GM18873 (cell line): ENCODE measurements around the gene PPP2R5E.
"Not testable (repeated sequence)": the region's sequence is repeated elsewhere in the genome, so short reads cannot be mapped to it uniquely, and the experiment has no call there.

Experiments
- ATAC-seq: cut with Tn5 transposase; IDR thresholded peaks from one replicate; pipeline ENCODE4 v1.9.1; 2021; ENCODE audit warnings: mild to moderate bottlenecking, moderate library complexity, moderate number of reproducible peaks; ENCODE audit not compliant: unreplicated experiment, low FRiP score

The PPP2R5E gene

DNA sequence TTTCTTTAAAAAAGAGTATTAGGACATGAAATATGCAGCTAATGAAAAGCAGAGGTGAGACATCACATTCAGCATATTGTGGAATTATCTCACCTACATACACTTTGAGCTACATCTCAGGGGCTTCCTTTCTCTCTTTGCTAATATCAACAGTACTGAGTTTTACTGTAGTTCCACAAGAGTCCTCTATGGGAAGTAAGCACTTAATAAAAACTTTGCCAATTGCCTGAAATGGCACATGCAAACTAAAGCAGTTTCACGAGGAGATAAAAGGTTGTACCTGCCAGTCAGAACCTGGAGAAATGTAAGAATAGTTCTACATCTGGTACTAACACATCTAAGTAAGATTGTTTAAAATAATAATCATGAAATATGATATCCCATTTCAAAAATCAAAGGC is 150.9 kb downstream of the PPP2R5E start:
- ATAC-seq, result no peak

DNA sequence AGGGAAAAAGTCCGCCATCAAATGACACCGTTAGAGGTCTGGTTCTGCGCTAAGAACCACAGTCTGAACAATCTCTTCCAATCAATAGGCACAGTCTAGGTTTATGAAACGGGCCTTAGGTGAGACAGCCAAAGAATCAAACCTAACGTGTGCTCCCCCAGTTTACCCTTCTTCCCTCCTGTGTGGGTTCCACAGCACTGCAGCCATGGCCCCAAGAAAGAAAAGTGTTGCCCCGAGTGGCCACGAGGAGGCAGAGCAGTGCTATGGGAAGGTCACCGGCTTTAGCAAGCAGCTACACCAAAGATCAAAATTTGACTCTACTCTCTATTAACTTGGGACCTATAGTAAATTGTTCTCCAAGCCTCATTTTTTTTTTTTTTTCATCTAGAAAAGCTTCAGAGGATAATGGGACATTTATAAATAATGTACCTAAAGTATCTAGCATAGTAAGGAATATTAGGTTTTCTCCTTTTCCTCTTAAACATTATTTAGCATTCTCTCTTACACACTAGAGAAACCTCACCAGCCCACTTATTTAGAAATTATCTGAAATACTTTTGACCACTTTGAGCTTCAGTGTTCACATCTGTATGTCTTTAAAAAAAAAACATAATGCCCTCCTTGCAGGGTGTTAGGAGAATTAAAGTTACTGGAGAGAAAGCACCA is 154.3 kb downstream of the PPP2R5E start:
- ATAC-seq, result no peak

DNA sequence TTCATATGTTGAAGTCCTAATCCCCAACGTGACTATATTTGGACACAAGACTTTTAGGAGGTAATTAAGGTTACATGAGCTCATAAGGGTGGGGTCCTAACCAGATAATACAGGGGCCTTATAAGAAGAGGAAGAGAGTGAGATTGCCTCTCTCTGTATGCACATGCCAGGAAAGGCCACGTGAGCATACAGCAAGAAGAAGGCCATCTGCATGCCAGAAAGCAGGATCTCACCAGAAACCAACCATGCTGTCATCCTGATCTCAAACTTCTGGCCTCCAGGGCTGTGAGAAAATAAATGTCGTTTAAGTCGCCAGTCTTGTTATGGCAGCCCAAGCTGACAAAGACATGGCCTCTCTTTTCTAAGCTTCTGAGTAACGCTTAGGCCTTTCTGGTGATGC is 155.5 kb downstream of the PPP2R5E start:
- ATAC-seq, result no peak

DNA sequence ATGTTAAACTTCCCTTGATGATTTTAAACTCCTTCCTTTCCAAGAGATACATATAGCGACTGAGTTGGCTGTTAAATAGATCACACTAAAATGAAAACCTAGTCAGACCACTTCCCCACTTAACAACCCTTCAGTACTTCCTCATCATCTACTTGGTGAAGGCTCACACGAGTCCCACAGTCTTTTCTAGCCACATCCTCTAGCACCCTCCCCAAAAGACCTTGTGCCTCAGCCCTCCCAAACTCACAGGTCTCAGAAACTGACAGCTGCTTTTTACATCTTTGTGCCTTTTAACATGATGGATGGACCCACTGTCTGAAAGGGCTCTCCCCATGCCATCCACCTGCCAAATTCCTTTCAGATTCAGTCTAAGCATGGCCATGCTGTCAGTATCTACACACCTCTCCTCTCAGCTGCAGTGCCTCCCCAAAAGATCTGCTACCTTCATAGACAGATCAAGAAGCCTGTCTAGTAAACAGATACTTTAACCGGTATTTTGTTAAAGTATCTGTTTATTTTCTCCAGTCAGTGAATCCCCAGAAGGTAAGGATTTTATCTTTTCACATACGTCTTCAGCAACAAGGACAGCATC is 159.3 kb downstream of the PPP2R5E start:
- ATAC-seq, result peak; percentile 50

DNA sequence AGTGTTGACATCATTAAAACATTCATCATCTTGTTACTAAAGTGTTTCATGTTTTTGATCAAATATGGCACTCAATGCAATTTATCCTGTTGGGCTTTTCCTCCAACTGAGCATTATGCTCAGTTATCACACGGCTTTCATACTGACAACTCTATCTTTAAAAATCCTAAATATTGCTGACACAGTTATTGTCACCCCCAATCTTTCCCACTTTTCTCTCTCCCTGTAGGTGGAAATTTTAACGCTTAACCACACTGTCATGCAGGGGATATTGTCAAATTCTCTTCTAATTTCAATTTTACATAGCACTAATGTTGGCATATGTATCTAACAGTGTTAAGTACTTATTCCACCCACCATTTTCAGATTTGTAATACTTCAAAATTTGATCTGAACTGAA is 164.7 kb downstream of the PPP2R5E start:
- no peak for ATAC-seq

DNA sequence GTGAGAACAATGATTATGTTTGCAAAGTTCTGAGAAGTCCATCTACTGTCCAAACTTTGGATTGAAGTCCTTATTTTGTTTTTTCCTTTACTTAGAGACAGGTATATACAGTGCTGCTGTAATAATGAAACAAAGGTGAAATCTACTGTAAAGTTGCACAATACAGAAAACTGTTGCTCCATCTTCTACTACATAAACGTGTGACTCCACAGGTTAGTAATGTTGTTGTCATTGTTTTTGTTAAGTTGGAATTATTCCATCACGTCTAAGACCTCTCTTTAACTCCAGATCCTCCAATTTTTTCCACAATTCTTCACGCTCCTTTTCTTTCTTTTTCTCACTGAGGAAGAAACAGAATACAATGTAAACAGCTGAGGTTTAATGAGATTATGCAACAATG is 167.4 kb downstream of the PPP2R5E start:
- no peak for ATAC-seq

DNA sequence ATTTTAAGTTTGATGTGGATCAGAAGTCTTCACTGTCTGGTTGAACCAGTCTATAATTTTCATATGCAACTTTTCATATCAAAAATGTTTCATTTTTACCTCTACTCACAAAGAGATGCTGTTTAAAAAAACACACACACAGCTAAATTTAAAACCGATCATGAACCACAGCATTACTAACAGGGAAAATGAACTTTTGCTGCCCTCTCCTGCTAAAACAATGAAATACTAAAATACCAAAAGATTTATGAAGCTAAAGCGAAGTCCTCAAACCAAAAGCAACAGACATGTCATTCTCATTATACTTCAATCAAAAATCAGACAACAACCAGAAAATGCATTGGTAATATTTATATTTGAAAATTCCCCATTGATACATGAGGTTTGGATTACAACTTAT is 171.6 kb downstream of the PPP2R5E start:
- ATAC-seq, result not testable (repeated sequence)

DNA sequence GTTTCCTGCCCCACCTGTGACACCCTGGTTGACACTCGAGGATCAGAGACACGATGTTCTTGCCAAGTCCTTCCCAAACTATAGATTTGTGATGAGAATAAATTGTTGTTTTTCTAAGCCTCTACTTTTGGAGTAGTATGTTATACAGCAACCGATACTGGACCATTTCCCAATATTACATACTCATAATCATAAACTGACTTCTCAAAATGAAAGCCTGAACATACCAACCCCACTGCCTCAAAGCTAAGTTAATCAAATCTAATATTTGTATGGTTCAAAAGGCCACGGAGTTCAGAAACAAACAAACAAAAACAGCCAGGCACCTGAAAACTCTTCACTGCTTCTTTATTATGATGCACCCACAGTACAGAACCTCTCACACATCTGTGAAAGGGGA is 172.1 kb downstream of the PPP2R5E start:
- ATAC-seq, result no peak

DNA sequence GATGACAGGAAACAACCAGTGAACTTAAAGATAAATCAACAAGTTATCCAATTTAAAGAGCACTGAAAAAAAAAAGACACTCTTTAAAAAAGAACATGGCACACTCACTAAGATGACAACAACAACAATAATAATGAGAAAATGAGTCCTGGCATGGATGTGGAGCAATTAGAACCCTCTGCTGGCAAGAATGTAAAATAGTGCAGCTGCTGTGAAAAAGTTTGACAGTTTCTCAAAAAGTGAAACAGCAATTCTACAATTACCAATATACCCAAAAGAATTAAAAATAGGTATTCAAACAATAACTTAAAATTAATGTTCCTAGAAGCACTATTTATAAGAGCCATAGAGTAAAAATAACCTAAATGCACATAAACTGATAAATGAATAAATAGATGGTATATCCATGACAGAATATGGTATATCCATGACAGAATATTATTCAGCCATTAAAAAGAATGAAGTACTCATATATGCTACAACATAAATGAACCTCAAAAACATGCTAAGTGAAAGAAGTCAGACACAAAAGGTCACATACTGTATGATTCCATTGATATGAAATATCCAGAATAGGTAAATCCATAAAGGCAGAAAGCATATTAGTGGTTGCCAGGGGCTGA is 175.3 kb downstream of the PPP2R5E start:
- no peak for ATAC-seq

DNA sequence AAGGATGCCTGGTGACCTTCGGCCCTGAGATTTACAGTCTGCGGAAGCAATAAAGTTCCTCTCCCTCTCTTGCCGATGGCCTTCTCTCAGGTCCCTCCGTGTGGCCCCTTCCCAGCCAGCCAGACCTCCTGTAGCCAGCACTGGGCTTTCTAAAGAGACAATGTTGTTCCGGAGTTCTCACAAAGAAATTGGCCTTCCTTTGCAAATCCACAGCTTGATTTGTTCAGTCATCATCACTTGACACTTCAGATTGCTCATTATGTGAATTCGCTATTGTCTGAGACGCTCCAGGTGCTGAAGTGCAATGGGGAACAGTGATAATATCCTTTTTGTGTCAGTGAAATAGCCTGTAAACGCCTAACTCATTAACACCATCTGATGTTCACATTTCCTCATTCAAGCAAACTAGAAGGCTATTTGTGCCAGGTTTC is 180.8 kb downstream of the PPP2R5E start:
- no peak for ATAC-seq

DNA sequence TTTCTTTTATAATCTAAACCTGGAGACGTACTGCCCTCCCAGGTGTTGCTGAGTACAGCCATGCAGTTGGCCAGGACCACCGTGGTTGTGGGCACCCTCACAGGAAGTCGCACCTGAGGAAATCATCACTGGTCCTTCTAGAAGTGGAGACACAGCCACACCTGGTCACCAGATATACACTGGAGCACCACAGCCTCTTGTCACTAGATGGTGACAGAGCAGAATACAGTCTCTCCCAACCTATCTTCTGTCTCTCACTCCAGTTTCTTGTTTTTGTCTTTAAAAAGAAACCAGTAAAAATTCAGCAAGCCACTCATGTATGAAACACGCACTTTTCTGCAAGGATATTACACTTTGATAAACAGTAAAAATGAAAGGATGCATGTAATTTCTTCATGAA is 181.4 kb downstream of the PPP2R5E start:
- no peak for ATAC-seq

DNA sequence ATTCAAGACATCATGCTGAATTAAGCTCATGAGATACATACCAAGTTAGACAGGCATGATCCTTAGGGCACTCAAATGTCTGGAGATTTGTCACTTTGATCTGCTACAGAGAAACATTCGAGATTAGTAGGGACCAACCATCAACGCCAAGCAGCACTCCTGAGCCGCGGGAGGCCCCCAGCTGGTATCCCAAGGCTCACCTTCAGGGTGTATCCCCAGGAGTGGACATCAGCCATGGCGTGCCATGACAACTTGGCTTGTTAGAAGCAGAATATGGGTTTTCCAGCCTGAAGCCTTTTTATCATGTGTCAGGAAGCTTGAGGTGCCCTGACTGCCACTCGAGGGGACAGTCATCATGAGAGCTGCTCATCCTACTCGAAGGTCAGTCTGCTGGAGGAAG is 185.3 kb downstream of the PPP2R5E start:
- ATAC-seq, result no peak

DNA sequence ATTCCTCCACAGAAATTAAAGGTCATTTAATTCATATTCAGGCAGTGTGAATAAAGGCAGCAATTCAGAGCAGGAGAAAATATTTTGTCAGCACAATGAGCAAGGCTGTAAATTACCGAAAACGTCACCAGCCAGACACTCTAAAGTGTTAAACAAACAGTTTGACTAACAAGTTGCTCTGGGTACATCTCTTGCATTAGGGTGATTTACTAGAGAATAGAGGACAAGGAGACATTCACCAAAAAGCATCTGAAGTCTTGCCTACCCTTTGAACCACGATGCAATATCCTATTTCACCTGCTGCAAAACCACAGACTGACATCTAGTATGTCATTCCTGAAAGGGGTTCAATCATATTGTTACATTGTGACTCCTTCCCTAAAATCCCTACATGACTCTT is 197.4 kb downstream of the PPP2R5E start:
- no peak for ATAC-seq

DNA sequence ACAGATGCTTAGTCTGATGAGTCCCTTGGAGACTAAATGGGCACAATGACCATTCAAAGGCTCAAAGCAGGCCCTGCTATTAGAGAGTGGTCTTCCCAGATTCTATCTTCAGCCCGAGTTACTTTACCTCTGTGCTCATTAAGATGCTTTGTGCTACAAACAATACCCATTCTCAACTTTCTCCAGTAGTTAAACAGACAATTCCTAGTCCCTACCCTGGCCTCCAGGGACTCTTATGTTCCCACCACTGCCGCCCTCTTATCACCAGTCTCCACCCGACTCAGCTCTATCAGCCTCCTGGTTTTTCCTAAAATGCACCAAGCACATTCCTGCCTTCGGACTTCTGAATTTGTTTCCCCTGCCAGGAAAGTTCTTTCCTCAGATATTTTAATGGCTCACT is 198.8 kb downstream of the PPP2R5E start:
- no peak for ATAC-seq

DNA sequence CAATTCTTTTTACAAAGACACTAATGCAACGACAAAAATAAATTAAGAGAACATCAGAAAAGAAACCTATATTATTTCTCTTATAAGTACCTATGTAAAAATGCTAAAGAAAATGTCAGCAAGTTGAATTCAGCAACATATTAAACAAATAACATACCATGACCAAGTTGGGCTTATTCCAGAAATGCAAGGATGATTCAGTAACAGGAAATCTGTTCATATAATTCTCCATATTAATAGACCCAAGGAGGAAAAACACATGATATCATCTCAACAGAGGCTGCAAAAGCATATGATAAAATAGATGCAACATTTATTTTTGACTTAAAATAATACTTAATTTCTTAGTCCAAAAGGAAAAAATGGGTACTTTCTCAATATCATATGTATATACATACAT is 199.3 kb downstream of the PPP2R5E start:
- ATAC-seq, result no peak

DNA sequence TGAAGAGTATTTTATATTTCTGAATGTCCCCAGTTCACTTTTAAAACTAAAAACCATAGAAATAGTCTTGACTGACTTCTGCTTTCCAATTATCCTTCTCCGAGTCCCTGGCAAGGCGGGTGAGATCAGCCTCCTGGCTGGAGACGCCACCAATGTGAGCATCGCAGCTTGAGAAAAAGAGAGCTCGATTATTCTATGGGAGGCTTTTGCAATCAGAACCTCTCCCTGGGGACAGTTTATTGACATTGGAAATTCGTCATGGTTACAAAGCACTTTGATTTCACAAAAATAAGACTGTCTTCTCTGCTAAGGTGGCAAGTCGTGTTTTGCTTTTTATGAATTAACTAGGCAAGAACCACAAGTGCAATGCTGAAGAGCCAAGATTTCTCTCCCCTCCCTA is 200.8 kb downstream of the PPP2R5E start:
- no peak for ATAC-seq

DNA sequence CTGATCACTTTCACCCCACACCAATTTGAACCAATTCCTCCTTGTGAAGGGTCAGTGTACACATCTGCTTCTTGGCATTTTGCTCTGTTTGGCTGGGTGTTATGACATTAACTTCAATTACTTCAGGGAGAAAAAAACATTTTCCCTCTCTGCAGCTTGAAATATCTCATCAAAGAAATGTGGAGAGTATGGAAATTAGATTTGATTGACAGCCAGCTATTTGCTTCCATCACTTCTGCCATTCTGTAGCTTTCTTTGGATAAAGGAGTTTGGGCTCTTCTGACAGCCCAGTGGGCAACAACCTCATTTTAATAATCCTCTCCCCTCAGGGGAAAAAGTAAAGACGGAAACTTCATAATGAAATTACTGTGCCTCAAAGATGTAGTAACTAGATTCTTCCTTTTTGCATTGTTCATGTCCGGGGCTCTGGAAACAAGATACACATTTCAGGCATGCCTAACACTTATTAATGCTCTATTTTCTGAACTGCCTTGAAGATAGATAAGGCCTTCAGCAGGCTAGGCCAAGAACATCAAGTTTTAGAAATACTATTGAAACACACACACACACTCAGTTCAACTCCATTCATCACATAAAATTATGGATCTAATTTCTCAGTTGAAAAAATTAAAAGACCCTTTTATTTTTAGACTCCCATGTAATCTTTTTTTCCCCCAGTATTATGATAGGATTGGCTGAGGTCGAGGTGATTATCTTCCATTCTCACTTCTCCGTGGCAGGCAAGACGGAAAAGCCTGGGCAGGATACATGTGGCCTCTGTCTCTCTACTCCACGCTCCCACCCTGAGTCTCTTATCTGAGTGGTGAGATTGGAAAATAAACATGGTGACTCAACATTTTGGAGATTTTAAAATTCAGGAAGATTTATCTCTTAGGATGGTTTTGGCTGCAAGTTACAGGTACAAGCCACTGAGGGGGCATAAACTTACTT is 214.1 kb downstream of the PPP2R5E start:
- ATAC-seq, result no peak

DNA sequence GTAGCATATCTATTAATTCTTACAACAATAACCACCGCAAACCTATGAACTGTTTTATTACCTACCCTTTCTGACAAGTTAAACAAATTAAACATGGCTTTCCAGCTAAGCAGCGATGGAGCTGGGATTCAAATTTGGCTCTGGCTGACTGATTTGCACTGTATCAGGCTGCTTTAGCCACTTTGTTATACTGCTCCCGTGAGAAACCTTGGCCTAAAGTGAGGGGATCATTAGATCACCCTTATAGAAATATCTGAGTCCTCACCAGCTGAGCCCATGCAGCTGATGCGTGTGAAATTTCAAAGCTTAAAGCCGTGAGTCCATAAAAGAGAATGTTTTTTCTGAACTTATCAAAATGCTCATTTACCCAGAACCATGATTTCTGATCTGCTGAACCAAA is 216.3 kb downstream of the PPP2R5E start:
- ATAC-seq, result no peak

DNA sequence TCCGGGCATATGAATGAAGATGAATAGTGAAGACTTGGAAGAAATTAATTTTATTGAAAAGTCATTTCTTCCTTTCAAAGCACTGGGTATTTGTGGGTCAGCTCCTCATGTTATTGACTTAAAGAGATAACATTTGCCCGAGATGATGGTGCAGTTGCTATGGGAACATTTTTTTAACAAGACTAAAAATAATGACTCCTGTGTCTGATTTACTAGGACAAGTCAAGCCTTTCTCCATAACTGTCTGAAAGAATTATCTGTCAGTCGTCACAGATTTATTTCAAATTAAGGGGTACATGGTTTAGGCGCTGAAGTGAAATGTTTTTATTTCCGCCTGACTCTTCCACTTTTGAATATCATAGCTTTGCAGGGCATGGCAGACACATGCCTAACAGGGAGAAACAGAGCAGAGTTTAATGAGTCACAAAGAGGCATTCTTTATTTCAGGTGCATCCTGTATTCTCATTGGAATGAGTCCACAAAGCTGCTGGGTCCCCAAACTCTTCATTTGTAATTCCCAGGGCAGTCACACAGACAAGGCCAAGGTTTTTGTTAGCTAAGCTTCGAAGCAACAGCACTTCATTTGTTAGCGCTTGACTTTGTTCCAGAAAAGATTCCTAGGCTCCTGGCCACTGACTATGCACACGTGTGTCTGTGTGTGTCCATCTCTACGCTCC is 220.1 kb downstream of the PPP2R5E start:
- no peak for ATAC-seq

DNA sequence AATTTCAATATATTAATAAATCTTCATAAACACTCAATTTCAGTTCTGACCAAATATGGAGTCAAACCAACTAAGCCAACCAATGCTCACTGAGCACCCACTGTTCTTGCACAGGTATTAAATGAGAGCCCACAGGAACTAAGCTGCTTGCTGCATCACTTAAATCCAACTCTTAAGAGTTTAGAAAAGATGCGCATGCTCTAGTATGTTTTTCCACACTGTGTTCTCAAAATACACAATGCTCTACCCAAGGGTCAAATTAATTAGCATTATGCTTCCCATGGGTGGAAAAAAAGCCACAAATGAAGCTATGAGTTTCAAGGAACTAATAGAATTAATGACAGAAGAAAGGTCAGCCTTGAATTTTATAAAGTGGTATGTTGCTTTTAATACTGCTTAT is 220.7 kb downstream of the PPP2R5E start:
- ATAC-seq, result no peak
